LNCaP clone FGC (cell line): ENCODE results near the gene FCHO1.

Experiments
- DNase-seq: peaks from one replicate; pipeline ENCODE4 v3.0.0-alpha.2; 2011; ENCODE audit warnings: low read depth
- H3K4me3 ChIP-seq: 2 replicates; pipeline ENCODE4 v1.5.1; 2011; ENCODE audit warnings: mild to moderate bottlenecking, low read depth, low read length, control low read depth
- CTCF ChIP-seq: IDR thresholded peaks from 2 replicates; pipeline ENCODE4 v1.5.1; 2012; ENCODE audit warnings: mild to moderate bottlenecking; ENCODE audit not compliant: control insufficient read depth, insufficient read depth; ENCODE audit errors: extremely low read depth

FCHO1 gene

GRCh38 chr19:17835182-17836006 lies 84.1 kb downstream of the FCHO1 start:
- TF ChIP-seq CTCF: no peak
- H3K4me3 ChIP-seq: no peak overlapping the region
- DNase-seq: no peak

GRCh38 chr19:17836530-17836929 lies 85.3 kb downstream of the FCHO1 start:
- TF ChIP-seq CTCF: no peak
- no peak overlapping the region for H3K4me3 ChIP-seq
- DNase-seq: no peak

- no peak for DNase-seq
- no peak for TF ChIP-seq CTCF
- no peak overlapping the region for H3K4me3 ChIP-seq
Measured at GRCh38 chr19:17837972-17838371, 86.7 kb downstream of the FCHO1 start.
